Keratinocyte (primary cell): ENCODE measurements around the gene DGAT2L6.

Experiments
- EZH2 ChIP-seq: IDR thresholded peaks from one replicate; pipeline ENCODE4 v1.6.1; 2012; ENCODE audit warnings: inconsistent platforms, mild to moderate bottlenecking, low read length, moderate library complexity
- TF ChIP-seq, protein P1 (sequence below), 3 experiments: IDR thresholded peaks in 1 of 3; conservative IDR thresholded peaks in 1 of 3; optimal IDR thresholded peaks in 1 of 3; 2 replicates in 2 of 3; 3 replicates in 1 of 3; pipeline versions ENCODE3 to v1.5.1; 2011; ENCODE audit warnings: low read length in 3 of 3, mild to moderate bottlenecking in 3 of 3, moderate library complexity in 2 of 3, control low read depth in 1 of 3, inconsistent platforms in 1 of 3; ENCODE audit not compliant: insufficient read depth in 2 of 3; ENCODE audit errors: extremely low read depth in 1 of 3

DNA sequence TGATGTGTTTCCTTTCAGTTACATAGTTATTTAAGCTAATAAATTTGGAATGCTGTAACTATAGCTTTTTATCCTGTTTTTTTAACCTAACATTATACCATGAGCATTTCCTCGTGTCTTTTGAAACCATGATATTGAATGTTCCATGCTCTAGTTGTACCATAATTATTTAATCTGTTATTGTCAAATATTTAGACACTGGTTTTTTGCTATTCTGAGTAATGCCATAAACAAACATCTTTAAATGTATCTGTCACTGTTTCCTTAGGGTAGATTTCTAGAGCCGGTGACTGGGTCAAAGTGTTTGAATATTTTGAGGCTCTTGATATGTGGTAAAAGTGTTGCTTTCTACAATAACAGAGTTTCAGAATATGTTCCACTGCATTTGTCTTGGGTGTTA lies 38.7 kb upstream of the DGAT2L6 start:
- TF ChIP-seq, protein P1, sequence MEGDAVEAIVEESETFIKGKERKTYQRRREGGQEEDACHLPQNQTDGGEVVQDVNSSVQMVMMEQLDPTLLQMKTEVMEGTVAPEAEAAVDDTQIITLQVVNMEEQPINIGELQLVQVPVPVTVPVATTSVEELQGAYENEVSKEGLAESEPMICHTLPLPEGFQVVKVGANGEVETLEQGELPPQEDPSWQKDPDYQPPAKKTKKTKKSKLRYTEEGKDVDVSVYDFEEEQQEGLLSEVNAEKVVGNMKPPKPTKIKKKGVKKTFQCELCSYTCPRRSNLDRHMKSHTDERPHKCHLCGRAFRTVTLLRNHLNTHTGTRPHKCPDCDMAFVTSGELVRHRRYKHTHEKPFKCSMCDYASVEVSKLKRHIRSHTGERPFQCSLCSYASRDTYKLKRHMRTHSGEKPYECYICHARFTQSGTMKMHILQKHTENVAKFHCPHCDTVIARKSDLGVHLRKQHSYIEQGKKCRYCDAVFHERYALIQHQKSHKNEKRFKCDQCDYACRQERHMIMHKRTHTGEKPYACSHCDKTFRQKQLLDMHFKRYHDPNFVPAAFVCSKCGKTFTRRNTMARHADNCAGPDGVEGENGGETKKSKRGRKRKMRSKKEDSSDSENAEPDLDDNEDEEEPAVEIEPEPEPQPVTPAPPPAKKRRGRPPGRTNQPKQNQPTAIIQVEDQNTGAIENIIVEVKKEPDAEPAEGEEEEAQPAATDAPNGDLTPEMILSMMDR (optimal IDR thresholded peaks at IDR 0.05 in 1 of 3, IDR thresholded peaks at IDR 0.05 in 1 of 3, conservative IDR thresholded peaks at IDR 0.05 in 1 of 3; ENCODE audit: extremely low read depth in 1 of 3, insufficient read depth in 2 of 3, low read length in 3 of 3), result no peak
- TF ChIP-seq EZH2, result no peak
